Measurements from ENCODE around the gene TRIM9. TPM values are rescaled to one million over a fixed set of nuclear protein-coding genes. Genes with fewer than 3 reads are reported as not detected.

TRIM9 gene
- total RNA-seq, 1 experiment from 2014 or later, result 2.0 TPM

DNA sequence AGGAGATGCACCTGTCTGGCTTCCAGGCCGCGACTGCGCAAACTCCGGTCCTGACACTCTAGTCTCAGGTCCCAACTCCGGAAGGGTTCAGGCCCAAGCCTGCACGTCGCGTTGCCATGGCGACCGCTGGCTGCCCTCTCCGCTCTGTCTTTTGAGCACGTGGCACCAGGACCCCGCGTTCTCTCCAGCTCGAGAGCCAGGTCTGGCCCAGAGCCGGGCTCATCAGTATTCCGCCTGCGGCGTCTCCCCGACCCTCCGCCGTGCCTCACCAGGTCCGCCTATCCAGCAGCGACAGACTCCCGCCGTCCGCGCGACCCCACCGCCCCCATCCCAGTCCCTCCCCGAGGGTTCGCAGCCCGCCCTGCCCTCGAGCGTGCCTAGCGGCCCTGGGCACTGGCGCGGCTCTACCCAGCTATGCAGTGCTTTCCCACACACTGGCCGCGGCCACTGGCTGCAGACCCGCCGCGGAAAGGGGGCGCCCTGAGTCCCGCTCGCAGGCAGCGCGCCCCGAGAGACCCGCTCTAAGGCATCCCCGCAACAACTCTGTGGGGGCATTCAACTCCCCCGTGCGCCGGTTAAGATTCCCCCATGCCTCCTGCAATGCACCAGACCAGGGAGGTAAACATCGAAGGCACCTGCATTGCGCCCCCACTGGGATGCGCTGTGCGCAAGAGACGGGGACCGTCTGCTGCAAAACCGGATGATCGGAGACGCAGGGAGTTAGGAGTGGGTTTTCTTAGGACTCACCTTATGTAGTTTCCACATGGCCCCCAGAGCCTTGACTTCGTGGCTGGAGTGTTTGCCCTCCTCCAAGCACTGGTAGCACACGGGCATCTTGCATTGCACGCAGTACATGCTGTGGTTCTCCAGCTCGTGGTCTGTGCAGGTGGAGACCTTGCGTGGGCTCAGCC, 1.3 kb downstream of the TRIM9 start:
- peak; percentile 38 for DNase-seq (ENCODE audit: low read depth)

DNA sequence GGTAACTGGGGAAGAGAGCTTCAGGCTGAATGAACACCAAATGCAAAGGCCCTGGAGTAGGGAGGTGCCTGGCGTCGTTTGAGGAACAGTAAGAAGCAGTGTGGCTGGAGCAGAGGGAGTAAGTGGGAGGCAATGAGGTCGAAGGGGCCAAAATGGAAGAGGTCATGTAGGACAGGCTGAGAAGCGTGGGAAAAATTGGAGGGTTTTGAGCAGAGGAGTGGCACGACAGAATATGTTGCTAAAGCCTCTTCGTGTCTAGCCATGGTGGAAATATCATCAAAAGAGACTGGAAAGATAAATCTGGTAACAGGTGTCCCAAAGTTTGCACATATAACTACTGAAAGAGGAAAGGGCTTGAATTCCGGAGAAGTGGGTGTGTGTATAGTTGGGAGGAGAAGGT, 1.9 kb downstream of the TRIM9 start:
- DNase-seq (ENCODE audit: low read depth), result no peak

DNA sequence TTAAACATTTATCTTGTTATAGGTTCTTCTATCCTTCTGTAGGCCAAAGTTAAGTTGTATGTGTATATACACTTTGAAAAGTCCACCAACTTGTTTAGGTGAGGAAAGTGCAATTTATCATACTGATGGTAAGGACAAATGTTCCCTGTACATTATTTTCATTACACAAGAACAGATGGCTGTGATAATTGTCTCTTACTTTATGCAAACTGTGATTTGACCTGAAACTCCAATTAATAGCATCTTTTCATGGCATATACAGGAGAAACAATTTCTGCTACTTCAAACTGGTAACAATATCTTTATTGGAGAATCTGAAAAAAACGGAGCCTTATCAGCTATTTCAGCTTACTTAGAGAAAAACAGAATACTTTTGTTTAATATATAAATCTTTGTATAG, 5.6 kb downstream of the TRIM9 start:
- DNase-seq (ENCODE audit: low read depth), result no peak

GRCh38 chr14:51087031-51087441, 7.9 kb downstream of the TRIM9 start:
- DNase-seq (ENCODE audit: low read depth), result peak; percentile 28

- DNase-seq (ENCODE audit: low read depth), result no peak
These were observed 8.9 kb downstream of the TRIM9 start for GRCh38 chr14:51086044-51086443.

GRCh38 chr14:51084962-51085361, 9.9 kb downstream of the TRIM9 start:
- no peak for DNase-seq (ENCODE audit: low read depth)

DNA sequence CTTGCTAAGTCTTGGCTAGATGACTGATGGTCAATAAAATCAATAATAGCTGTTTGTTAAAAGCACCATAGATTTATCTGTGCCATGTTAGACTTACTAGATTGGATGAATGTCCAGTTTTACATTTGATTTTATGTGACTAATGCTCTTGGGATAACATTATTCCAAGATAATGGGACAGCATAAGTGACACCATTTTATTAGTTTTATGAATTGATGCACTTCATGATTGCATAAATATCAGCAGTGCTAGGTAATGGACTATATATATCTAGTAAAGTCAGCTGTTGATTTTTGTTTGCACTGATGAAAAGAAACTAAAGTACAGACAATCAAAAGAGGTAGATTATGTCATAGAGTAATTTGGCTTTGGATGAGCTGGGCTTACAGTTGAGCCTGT, 10.4 kb downstream of the TRIM9 start:
- no peak for DNase-seq (ENCODE audit: low read depth)

DNA sequence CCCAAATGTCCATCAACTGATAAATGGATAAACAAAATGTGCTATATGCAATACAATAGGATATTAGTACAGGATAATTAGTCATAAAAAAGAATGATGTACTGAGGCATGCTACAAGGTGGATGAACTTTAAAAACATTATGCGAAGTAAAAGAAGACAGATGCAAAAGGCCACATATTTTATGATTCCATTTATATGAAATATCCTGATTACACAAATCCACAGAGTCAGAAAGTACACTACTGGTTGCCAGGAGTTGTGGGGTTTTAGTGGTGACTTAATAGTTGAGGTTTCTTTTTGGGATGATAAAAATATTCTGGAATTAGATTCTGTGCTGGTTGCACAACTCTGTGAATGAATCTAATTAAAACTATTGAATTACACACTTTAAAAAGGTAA, 12.6 kb downstream of the TRIM9 start:
- DNase-seq (ENCODE audit: low read depth), result no peak

GRCh38 chr14:51081712-51082111, 13.2 kb downstream of the TRIM9 start:
- DNase-seq (ENCODE audit: low read depth), result no peak

DNA sequence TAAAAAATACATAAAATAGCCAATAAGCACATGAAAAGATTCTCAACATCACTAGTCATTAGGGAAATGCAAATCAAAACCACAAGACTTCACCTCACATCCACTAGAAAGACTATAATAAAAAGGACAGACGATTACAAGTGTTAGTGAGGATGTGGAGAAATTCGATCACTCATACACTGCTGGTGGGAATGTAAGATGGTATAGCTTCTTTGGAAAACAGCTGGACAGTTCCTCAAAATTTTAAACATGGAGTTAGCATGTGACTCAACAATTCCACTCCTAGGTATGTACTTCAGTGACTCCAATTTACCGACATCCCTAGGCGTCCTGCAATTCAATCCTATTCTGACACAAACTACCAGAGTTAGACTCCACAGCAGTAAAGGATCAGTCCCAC, 13.7 kb downstream of the TRIM9 start:
- DNase-seq (ENCODE audit: low read depth), result no peak

DNA sequence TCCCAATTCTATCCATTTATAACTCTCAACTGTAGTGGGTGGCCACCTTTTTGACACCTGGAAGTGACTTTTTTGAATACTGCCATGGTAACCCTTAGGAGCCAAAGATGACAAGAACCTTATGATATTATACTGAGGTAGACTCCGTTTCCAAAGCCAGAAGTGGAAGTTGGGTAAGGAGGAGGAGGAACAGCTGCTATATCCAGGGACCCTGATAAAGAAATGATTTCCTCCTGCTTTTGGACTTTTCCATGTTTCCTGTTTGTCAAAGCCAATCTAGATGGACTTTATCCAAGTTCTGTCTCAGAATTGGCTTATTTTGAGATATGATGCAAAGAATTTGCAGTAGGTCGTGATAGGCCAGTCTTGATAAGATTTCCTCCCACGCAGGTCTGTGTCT, 14.3 kb downstream of the TRIM9 start:
- DNase-seq (ENCODE audit: low read depth), result no peak

- DNase-seq (ENCODE audit: low read depth), result no peak
These were observed 15.4 kb downstream of the TRIM9 start for GRCh38 chr14:51079489-51079888.

GRCh38 chr14:51079085-51079484, 15.8 kb downstream of the TRIM9 start:
- no peak for DNase-seq (ENCODE audit: low read depth)

DNA sequence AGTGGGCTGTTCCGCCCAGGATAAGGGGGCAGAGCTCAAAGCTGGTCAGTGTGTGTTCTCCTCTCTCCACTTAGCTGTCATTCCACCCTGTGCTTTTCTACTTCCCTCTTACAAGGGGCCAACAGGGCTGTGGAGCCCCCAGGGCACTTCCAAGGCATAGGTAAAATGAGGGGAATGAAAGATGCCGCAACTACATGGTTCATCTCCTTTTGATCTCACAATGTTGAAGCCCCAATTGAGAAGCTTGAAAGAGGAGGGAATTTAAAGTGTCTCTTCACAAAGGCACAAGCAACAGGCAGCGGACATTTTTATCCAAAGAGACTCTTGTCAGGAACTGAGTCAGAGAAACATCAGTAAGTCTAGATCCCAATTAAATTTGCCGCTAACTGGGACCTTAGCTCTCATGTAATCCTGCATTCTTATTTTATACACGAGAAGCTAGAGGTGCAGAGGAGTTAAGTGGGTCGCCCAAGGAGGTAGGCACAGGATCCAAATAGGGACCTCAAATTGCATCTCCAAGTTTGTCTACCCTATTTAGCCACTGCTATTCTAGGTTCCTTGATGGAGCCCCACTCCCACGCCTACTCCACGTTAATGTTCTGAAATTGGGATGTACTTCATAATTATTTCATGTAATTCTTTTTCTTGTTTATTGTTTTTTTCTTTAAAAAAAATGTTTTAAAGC, 20.1 kb downstream of the TRIM9 start:
- no peak for DNase-seq (ENCODE audit: low read depth)

- no peak for DNase-seq (ENCODE audit: low read depth)
These were observed 21.2 kb downstream of the TRIM9 start for GRCh38 chr14:51073731-51074130.

DNA sequence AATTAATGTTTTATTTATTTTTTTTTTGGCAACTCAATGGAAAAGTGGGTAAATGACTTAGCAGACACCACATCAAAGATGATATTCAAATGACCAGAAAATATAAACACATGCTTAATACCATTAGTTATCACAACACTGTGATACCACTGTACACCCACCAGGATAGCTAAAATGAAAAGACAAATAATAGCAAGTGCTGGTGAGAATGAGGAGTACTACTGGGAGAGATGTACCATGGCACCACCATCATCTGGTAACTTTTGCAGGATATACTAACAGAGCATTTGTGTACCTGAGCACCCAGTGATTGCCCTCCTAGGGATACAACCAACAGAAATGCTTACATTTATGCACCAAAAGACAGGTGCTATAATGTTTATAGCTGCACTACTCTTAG, 21.9 kb downstream of the TRIM9 start:
- no peak for DNase-seq (ENCODE audit: low read depth)

GRCh38 chr14:51071857-51072256, 23.0 kb downstream of the TRIM9 start:
- no peak for DNase-seq (ENCODE audit: low read depth)

DNA sequence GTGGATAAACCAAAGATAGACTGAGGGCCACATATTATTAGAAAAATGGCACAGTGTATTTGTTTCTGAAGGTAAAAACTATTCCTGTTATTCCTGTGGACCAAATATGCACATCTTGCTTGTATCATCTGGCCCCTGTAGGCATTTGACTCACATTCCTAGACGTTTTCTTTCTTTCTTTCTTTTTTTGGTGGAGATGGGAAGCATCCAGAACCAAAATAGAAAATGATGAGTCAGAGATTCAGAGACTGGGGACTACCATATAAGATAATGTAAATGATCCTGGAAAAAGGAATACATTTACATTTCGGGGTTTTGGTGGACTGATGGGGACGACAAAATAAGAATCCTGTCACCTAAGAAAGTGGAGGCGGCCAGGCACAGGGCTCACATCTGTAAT, 24.2 kb downstream of the TRIM9 start:
- DNase-seq (ENCODE audit: low read depth), result peak; percentile 31

- peak; percentile 62 for DNase-seq (ENCODE audit: low read depth)
These were observed 25.9 kb downstream of the TRIM9 start for GRCh38 chr14:51069055-51069454.

DNA sequence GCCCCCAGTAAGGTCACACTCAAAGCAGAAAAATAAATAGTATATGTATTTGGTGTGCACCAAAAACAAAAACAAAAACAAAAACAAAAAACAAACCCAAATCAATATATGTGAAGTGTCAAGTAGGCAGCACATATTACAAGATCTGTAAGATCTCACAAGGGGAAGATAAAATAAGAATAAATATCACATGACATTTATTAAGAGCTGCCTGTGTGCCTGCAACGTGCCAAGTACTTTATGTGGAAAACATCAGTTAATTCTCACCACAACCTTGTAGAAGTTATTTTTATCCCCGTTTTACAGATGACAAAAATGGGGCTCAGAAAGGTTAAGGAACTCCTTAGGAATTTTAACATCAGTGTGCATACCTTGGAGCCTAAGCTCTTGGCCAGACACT, 26.6 kb downstream of the TRIM9 start:
- DNase-seq (ENCODE audit: low read depth), result no peak

DNA sequence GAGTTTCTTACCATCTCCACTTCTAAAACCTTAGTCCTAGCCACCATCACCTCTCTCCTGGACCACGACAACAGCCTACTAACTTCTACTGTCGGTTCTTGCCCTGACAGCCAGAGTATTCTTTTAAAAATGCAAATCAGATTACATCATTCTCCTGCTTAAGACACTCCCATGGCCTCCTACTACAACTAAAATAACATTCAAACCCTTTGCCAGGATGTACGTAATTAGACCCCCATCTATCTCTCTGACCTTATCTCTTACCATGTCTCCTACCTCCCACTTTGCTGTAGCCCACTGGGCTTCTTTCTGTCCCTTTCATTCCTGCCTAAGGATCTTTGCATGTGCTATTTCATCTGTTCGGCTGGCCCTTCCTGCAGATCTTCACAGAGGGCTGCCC, 27.6 kb downstream of the TRIM9 start:
- no peak for DNase-seq (ENCODE audit: low read depth)

GRCh38 chr14:51066576-51066975, 28.3 kb downstream of the TRIM9 start:
- DNase-seq (ENCODE audit: low read depth), result no peak

- DNase-seq (ENCODE audit: low read depth), result no peak
These were observed 35.9 kb downstream of the TRIM9 start for GRCh38 chr14:51059032-51059431.

All from M059J (cell line).